SK-N-SH treated with all-trans-retinoic acid at 6 μM for 48 hours (cell line): ENCODE results near the gene TRAPPC2B.

Experiments
- CREB5 ChIP-seq: fragments of 250-450 bp; sonication (Bioruptor Pico); IDR thresholded peaks from 2 replicates; pipeline ENCODE4 v1.5.1; 2020; ENCODE audit warnings: low read depth, mild to moderate bottlenecking, moderate library complexity
- CSRNP3 ChIP-seq: fragments of 250-450 bp; sonication (Bioruptor Pico); IDR thresholded peaks from 2 replicates; pipeline ENCODE4 v1.5.1; 2021; ENCODE audit warnings: mild to moderate bottlenecking, moderate library complexity
- PATZ1 ChIP-seq: fragments of 250-450 bp; sonication (Bioruptor Pico); IDR thresholded peaks from 2 replicates; pipeline ENCODE4 v1.8.0; 2020; ENCODE audit warnings: mild to moderate bottlenecking, moderate library complexity, borderline replicate concordance
- PPARA ChIP-seq: fragments of 250-450 bp; sonication (Bioruptor Pico); IDR thresholded peaks from 2 replicates; pipeline ENCODE4 v1.5.0; 2020; ENCODE audit warnings: mild to moderate bottlenecking, borderline replicate concordance
- SNAI2 ChIP-seq: fragments of 250-450 bp; sonication (Bioruptor Pico); IDR thresholded peaks from 2 replicates; pipeline ENCODE4 v1.5.0; 2020; ENCODE audit warnings: mild to moderate bottlenecking, moderate library complexity
- TOX ChIP-seq: fragments of 250-450 bp; sonication (Bioruptor Pico); IDR thresholded peaks from 2 replicates; pipeline ENCODE4 v1.8.0; 2021; ENCODE audit warnings: mild to moderate bottlenecking, moderate library complexity, borderline replicate concordance
- ZFP30 ChIP-seq: fragments of 450-650 bp; formaldehyde crosslinking; IDR thresholded peaks from 2 replicates; pipeline ENCODE4 v1.5.0; 2022; ENCODE audit warnings: mild to moderate bottlenecking, moderate library complexity

GRCh38 chr19:57321751-57322150 lies 41.6 kb upstream of the TRAPPC2B start:
- TF ChIP-seq SNAI2 (CRISPR knock-in tag) = no peak
- TF ChIP-seq PPARA (CRISPR knock-in tag) = no peak
- no peak for TF ChIP-seq CSRNP3 (CRISPR knock-in tag)
- no peak for TF ChIP-seq CREB5 (CRISPR knock-in tag)
- no peak for TF ChIP-seq PATZ1 (CRISPR knock-in tag)
- TF ChIP-seq ZFP30 = no peak
- TF ChIP-seq TOX = no peak
